GM13976 (cell line): ENCODE measurements around the gene SNIP1.
"Not testable (repeated sequence)": the region's sequence is repeated elsewhere in the genome, so short reads cannot be mapped to it uniquely, and the experiment has no call there.

Experiments
- DNase-seq: peaks from one replicate; pipeline ENCODE4 v3.0.0; 2012; ENCODE audit warnings: low spot score
- CTCF ChIP-seq: IDR thresholded peaks from 2 replicates; pipeline ENCODE4 v1.5.1; 2012; ENCODE audit warnings: borderline replicate concordance, mild to moderate bottlenecking; ENCODE audit not compliant: insufficient read depth; ENCODE audit errors: extremely low read depth, missing control alignments, control extremely low read depth
- in situ Hi-C: fragments of 300-500 bp; cut with MboI; formaldehyde crosslinking; loops from one replicate; pipeline ENCODE4 v1.12.0; 2022; ENCODE audit warnings: low sequenced_read_pairs, mixed read lengths, inconsistent platforms; ENCODE audit not compliant: unreplicated experiment

Gene SNIP1

GRCh38 chr1:37595440-37596181, 41.5 kb upstream of the SNIP1 start, which contains the start of gene GNL2:
GNL2 (minus strand) TSS chr1:37595937; CDS start chr1:37595822, 115 bp downstream.
- in situ Hi-C loops = no loop called here
- TF ChIP-seq CTCF = no peak
- DNase-seq = peak; percentile 99

- no peak for DNase-seq
- no peak for TF ChIP-seq CTCF
- in situ Hi-C loops = no loop called here
Observed at GRCh38 chr1:37593726-37594125, 39.6 kb upstream of the SNIP1 start.

GRCh38 chr1:37588939-37589338, 34.8 kb upstream of the SNIP1 start:
- no peak for DNase-seq
- in situ Hi-C loops = no loop called here
- TF ChIP-seq CTCF = no peak

- in situ Hi-C loops = not testable (repeated sequence)
Observed at GRCh38 chr1:37584544-37584943, 30.5 kb upstream of the SNIP1 start.

GRCh38 chr1:37575692-37576091, 21.6 kb upstream of the SNIP1 start:
- no peak for DNase-seq
- no peak for TF ChIP-seq CTCF
- in situ Hi-C loops = no loop called here

More at GRCh38 chr1:37584544-37584943, 30.5 kb upstream of the SNIP1 start:
- DNase-seq = not testable (repeated sequence)

GRCh38 chr1:37574834-37575480, 20.9 kb upstream of the SNIP1 start:
- in situ Hi-C loops = no loop called here
- TF ChIP-seq CTCF = no peak

More at GRCh38 chr1:37574834-37575480, 20.9 kb upstream of the SNIP1 start:
- DNase-seq = no peak
